Ascending aorta (tissue), 2 donors: ENCODE results near the gene CBLN3. TPM values are rescaled to one million over a fixed set of nuclear protein-coding genes. Genes with fewer than 3 reads are reported as not detected.

Experiments
- DNase-seq, 2 donors: peaks; one replicate each; pipeline ENCODE4 v3.0.0-alpha.2; 2019; ENCODE audit warnings: low spot score in 2 of 2
- H3K27ac ChIP-seq, 2 donors: fragments of 200-600 bp; sonication (generic); one replicate each; pipeline ENCODE4 v1.5.1; 2016 to 2017; ENCODE audit warnings: mild to moderate bottlenecking in 1 of 2
- H3K27me3 ChIP-seq: fragments of 200-600 bp; sonication (generic); one replicate; pipeline ENCODE4 v1.5.1; 2017
- H3K36me3 ChIP-seq, 2 donors: fragments of 200-600 bp; sonication (generic); one replicate each; pipeline ENCODE4 v1.5.1; 2016
- H3K4me1 ChIP-seq, 2 donors: fragments of 200-600 bp; sonication (generic); one replicate each; pipeline ENCODE4 v1.5.1; 2016 to 2017; ENCODE audit warnings: mild to moderate bottlenecking in 1 of 2
- H3K4me3 ChIP-seq, 2 donors: fragments of 200-600 bp; sonication (generic); one replicate each; pipeline ENCODE4 v1.5.1; 2016 to 2017; ENCODE audit warnings: mild to moderate bottlenecking in 1 of 2
- H3K9me3 ChIP-seq, 2 donors: fragments of 200-600 bp; sonication (generic); one replicate each; pipeline ENCODE4 v1.5.1; 2016
- CTCF ChIP-seq, 3 experiments: fragments of 200-600 bp in 2 of 3; fragments of 450-650 bp in 1 of 3; sonication (generic) in 2 of 3; IDR thresholded peaks; one replicate each; pipeline ENCODE4 v1.5.1; 2016 to 2019; ENCODE audit warnings: antibody characterized with exemption in 3 of 3, mild to moderate bottlenecking in 1 of 3, moderate library complexity in 1 of 3
- intact Hi-C: fragments of 100-400 bp; cut with DNase I; formaldehyde crosslinking; loops from one replicate; pipeline ENCODE4 v1.15.1; 2023
- total RNA-seq: library from RNA; depleted of rRNA; stranded (reverse); fragments of >200 nt; gene quantifications from one replicate; pipeline ENCODE4 v1.1.0, GENCODE V29; 2016

The CBLN3 gene
- total RNA-seq, 1 donor from 2014 or later: 2.2 TPM

- Histone ChIP-seq H3K4me3 (no peak overlapping the region), H3K9me3 (no peaks in the 10 kb centered on the region), H3K4me1 (peaks cover 0 to 23% of the 10 kb centered on the region in 2 donors), H3K36me3 (peaks cover 39 to 50% of the 10 kb centered on the region in 2 donors), H3K27ac (peak overlapping the region; percentile 100), H3K27me3 (no peaks in the 10 kb centered on the region)
- DNase-seq: no peak
- TF ChIP-seq CTCF (IDR thresholded peaks at IDR 0.05): no peak
- intact Hi-C loops: no loop called here
Measured at GRCh38 chr14:24440606-24441399, 11.3 kb upstream of the CBLN3 start.

GRCh38 chr14:24439830-24440605 is 10.6 kb upstream of the CBLN3 start:
- intact Hi-C loops: loop anchor here (10.0 kb wide), 1 partner anchor 1075 kb away; the partner anchor contains the start of gene EFS
- Histone ChIP-seq H3K4me3 (no peak overlapping the region), H3K27me3 (no peaks in the 10 kb centered on the region), H3K4me1 (peaks cover 0 to 23% of the 10 kb centered on the region in 2 donors), H3K9me3 (no peaks in the 10 kb centered on the region), H3K36me3 (peaks cover 40 to 52% of the 10 kb centered on the region in 2 donors), H3K27ac (peak overlapping the region; percentile 24 to 38)
- DNase-seq: no peak
- TF ChIP-seq CTCF (IDR thresholded peaks at IDR 0.05): no peak

GRCh38 chr14:24439257-24439656 is 9.8 kb upstream of the CBLN3 start:
- Histone ChIP-seq H3K9me3 (no peaks in the 10 kb centered on the region), H3K27me3 (no peaks in the 10 kb centered on the region), H3K36me3 (peaks cover 42 to 58% of the 10 kb centered on the region in 2 donors), H3K4me1 (peaks cover 0 to 23% of the 10 kb centered on the region in 2 donors), H3K4me3 (no peak overlapping the region), H3K27ac (no peak overlapping the region)
- no peak for TF ChIP-seq CTCF (IDR thresholded peaks at IDR 0.05)
- DNase-seq: no peak
- intact Hi-C loops: loop anchor here (10.0 kb wide), 1 partner anchor 1074 kb away; the partner anchor contains the start of gene EFS

DNA sequence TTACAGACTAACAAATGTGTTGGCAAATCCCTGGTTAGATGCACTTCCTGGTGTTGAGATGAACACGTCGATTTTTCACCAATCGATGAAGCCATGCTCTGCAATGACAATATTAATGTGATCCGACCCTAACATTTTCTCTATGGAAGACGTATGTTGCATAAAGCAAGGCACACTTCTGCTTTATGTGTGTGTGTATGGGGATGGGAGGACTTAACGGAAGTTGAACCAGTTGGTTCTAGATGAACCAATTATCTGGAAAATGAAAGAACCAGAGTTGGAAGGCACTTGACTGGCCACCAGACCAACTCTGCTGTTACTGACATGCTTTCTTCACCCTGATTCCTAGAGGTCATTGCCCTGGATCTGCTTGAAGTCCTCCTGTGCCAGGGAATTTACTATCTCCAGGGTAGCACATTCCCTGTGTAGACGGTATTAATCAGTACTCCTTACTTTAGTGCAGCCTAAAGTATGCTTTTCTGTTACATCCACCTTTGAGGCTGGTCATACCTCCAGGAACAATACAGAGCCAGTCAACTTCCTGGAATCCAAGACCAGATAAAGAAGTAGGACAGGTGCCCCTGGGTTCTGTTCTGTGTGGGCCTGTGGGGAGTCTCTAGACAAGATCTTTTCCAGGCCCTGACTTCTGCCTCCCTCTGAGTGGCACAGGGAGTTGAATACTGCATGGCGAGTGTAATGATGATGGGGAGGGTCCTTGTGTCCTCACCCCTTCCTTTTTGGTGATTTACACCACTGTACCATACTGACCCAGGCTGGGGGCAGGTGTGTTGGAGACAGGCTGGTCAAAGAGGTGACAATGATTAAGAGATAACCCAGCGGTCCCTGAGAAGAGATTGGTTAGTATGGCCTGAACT is 9.0 kb upstream of the CBLN3 start:
- no peak overlapping the region for H3K4me3 ChIP-seq
- no peak for TF ChIP-seq CTCF (IDR thresholded peaks at IDR 0.05)
- H3K27ac ChIP-seq: no peak overlapping the region
- H3K9me3 ChIP-seq: no peaks in the 10 kb centered on the region
- peaks cover 0 to 22% of the 10 kb centered on the region in 2 donors for H3K4me1 ChIP-seq
- H3K27me3 ChIP-seq: no peaks in the 10 kb centered on the region
- peaks cover 48 to 66% of the 10 kb centered on the region in 2 donors for H3K36me3 ChIP-seq
- DNase-seq: no peak
- intact Hi-C loops: loop anchor here (10.0 kb wide), 1 partner anchor 1074 kb away; the partner anchor contains the start of gene EFS

DNA sequence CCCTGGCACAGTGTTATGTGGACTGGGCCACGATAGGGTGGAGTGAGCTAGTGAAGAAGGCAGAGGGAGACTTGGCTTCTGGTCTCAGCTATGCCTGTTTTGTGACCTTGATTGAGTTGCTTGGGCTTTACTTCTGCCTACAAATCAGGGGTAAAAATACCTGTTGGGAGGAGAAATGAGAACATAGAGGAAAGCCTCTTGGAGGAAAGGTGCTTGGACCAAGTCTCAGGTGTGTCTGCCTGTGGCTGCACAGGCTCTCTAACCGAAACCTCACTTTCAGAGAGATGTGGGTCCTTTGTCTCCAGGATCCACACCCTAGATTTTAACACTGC is 8.2 kb upstream of the CBLN3 start:
- H3K27ac ChIP-seq: peak overlapping the region; percentile 10 to 48
- intact Hi-C loops: loop anchor here (10.0 kb wide), 1 partner anchor 1073 kb away; the partner anchor contains the start of gene EFS
- H3K36me3 ChIP-seq: peaks cover 56 to 73% of the 10 kb centered on the region in 2 donors
- H3K4me1 ChIP-seq: peaks cover 0 to 20% of the 10 kb centered on the region in 2 donors
- DNase-seq: no peak
- H3K4me3 ChIP-seq: no peak overlapping the region
- H3K9me3 ChIP-seq: no peaks in the 10 kb centered on the region
- TF ChIP-seq CTCF (IDR thresholded peaks at IDR 0.05): no peak
- no peaks in the 10 kb centered on the region for H3K27me3 ChIP-seq
